Measurements from ENCODE around the gene SHD.
"Not testable (repeated sequence)": the region's sequence is repeated elsewhere in the genome, so short reads cannot be mapped to it uniquely, and the experiment has no call there.

SHD gene

GRCh38 chr19:4278419-4279266 is at the start of gene SHD:
Gene SHD, plus strand, starts transcription at chr19:4279266. Its CDS starts 798 bp downstream, at chr19:4280064.
- in situ Hi-C loops (cut with MboI; ENCODE audit: low sequenced_read_pairs), result no loop called here

GRCh38 chr19:4230237-4230636 is 48.8 kb upstream of the SHD start:
- in situ Hi-C loops (cut with MboI; ENCODE audit: low sequenced_read_pairs), result not testable (repeated sequence)

GRCh38 chr19:4231521-4231920 is 47.5 kb upstream of the SHD start:
- in situ Hi-C loops (cut with MboI; ENCODE audit: low sequenced_read_pairs), result not testable (repeated sequence)

- in situ Hi-C loops (cut with MboI; ENCODE audit: low sequenced_read_pairs), result not testable (repeated sequence)
Measured at GRCh38 chr19:4232139-4232538, 46.9 kb upstream of the SHD start.

- in situ Hi-C loops (cut with MboI; ENCODE audit: low sequenced_read_pairs), result no loop called here
Measured at GRCh38 chr19:4232614-4233281, 46.3 kb upstream of the SHD start.

- in situ Hi-C loops (cut with MboI; ENCODE audit: low sequenced_read_pairs), result no loop called here
Measured at GRCh38 chr19:4233282-4233853, 45.7 kb upstream of the SHD start.

GRCh38 chr19:4234142-4234861 is 44.8 kb upstream of the SHD start:
- in situ Hi-C loops (cut with MboI; ENCODE audit: low sequenced_read_pairs), result no loop called here

GRCh38 chr19:4234862-4235201 is 44.2 kb upstream of the SHD start:
- in situ Hi-C loops (cut with MboI; ENCODE audit: low sequenced_read_pairs), result no loop called here

- in situ Hi-C loops (cut with MboI; ENCODE audit: low sequenced_read_pairs), result not testable (repeated sequence)
Measured at GRCh38 chr19:4237510-4237909, 41.6 kb upstream of the SHD start.

GRCh38 chr19:4238831-4239230 is 40.2 kb upstream of the SHD start:
- in situ Hi-C loops (cut with MboI; ENCODE audit: low sequenced_read_pairs), result no loop called here

GRCh38 chr19:4241824-4242430 is 37.1 kb upstream of the SHD start:
- in situ Hi-C loops (cut with MboI; ENCODE audit: low sequenced_read_pairs), result no loop called here

- in situ Hi-C loops (cut with MboI; ENCODE audit: low sequenced_read_pairs), result not testable (repeated sequence)
Measured at GRCh38 chr19:4245938-4246337, 33.1 kb upstream of the SHD start.

GRCh38 chr19:4246767-4247593 is 32.1 kb upstream of the SHD start, which contains the start of gene YJU2:
Gene YJU2, plus strand, starts transcription at chr19:4247080. Its CDS starts 67 bp downstream, at chr19:4247147.
- in situ Hi-C loops (cut with MboI; ENCODE audit: low sequenced_read_pairs), result no loop called here

GRCh38 chr19:4256563-4256962 is 22.5 kb upstream of the SHD start:
- in situ Hi-C loops (cut with MboI; ENCODE audit: low sequenced_read_pairs), result no loop called here

GRCh38 chr19:4257025-4257424 is 22.0 kb upstream of the SHD start:
- in situ Hi-C loops (cut with MboI; ENCODE audit: low sequenced_read_pairs), result no loop called here

- in situ Hi-C loops (cut with MboI; ENCODE audit: low sequenced_read_pairs), result no loop called here
Measured at GRCh38 chr19:4258181-4258580, 20.9 kb upstream of the SHD start.

- in situ Hi-C loops (cut with MboI; ENCODE audit: low sequenced_read_pairs), result no loop called here
Measured at GRCh38 chr19:4260613-4261191, 18.4 kb upstream of the SHD start.

GRCh38 chr19:4264812-4265211 is 14.3 kb upstream of the SHD start:
- in situ Hi-C loops (cut with MboI; ENCODE audit: low sequenced_read_pairs), result no loop called here

- in situ Hi-C loops (cut with MboI; ENCODE audit: low sequenced_read_pairs), result no loop called here
Measured at GRCh38 chr19:4266253-4267000, 12.6 kb upstream of the SHD start.

All from HL-60/S4 (cell line).